SH-SY5Y (cell line): ENCODE results near the gene AVP.

Experiments used
- GATA2 ChIP-seq: IDR thresholded peaks from 2 replicates; pipeline ENCODE4 v1.6.1; 2011; ENCODE audit warnings: mild to moderate bottlenecking, low read depth, low read length
- GATA3 ChIP-seq: IDR thresholded peaks from 2 replicates; pipeline ENCODE4 v1.6.1; 2011; ENCODE audit warnings: low read depth, mild to moderate bottlenecking, low read length, moderate library complexity

Gene AVP

DNA sequence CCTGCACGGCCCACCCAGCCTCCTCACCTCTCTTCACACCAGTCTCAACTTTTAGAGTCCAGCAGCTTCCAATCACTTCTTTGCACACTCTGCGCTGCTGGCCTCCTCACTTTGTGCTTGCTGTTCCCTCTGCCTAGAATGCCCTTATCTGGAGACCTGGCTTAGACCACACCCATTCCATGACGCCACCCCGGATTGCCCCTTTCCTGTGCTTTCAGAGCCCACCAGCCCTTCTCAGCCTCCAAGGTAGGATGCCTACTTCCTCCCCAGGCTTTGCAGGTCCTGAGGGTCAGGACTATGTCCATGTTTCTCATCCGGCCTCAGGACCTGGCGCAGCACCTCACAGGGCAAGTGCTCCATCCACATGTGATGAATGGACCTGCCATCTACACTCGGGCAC is 27.0 kb upstream of the AVP start:
- TF ChIP-seq GATA2 (no peak), GATA3 (no peak)

DNA sequence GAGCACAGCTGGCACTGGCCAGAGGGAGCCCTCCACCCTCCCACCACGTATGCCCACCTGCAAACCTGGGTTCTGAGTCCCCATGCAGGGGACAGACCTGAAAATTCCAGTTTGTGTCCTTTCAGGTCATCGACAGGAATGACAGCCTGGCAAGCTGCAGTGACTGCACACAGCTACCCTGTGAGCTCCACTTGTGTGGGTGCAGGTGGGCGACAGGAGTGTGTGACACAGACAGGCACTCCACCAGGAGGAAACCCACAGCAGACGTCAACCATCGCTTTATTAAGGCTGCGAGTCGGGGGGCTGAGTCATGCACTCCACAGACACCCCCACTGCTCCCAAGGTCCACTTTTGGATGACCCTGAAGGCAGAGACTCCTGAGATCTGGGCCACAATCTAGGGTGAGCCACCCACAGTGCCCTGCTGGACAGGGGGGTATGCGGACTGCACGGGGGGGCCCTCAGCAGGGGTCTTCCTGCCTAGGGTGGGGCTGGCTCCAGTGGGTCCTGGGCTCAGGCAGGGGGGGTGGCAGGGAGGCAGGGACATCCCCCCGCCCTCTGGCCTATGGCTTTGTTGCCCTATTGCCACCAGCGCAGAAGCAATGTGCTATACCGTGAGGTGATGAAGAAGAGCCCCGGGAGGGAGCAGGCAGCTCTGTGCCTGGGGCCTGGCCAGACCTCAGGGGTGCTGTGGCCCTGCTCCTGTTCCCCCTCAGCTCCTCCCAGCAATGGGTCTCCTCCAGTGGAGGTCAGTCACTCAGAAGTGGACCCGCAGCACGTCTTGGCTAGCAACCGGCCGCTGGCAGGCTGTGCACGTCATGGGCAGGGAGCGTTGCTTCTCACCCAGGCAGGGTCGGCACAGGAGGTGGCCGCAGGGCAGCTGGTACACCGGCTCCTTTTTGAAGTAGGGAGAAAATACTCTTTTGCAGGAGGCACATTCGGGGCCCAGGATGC is 25.1 kb upstream of the AVP start:
- TF ChIP-seq GATA2 (no peak), GATA3 (no peak)

DNA sequence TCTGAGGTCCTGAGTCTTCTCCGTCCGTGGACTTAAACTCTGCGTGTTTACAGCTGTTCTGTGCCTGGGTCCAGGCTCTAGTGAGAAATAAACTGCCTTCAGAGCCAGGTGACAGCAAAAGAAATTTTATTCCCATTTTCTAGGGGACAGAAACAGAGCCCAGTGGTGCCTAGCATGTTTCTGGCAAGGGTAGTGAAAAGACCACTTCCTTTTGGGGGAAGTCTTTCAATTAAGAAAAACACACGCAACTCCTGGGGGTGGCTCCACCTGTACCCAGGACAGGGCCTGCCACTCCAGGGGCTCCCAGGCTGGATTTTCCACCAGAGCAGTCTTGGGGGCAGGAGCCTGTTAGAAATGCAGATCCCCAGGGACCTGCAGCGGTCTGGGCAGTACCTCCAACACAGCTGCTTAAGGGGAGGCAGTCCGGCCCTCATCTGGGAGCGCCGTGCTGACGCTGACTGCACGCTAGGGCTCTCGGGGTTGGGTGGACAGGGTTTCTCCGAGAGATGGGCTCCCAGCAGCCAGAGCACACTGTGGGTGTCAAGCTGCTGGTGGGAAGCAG is 23.0 kb upstream of the AVP start:
- TF ChIP-seq GATA3 = no peak
- no peak for TF ChIP-seq GATA2

GRCh38 chr20:3106658-3107463 is 22.3 kb upstream of the AVP start:
- TF ChIP-seq GATA3 = no peak
- no peak for TF ChIP-seq GATA2

- TF ChIP-seq GATA2 (no peak), GATA3 (no peak)
These were observed 21.7 kb upstream of the AVP start for GRCh38 chr20:3106185-3106584.

DNA sequence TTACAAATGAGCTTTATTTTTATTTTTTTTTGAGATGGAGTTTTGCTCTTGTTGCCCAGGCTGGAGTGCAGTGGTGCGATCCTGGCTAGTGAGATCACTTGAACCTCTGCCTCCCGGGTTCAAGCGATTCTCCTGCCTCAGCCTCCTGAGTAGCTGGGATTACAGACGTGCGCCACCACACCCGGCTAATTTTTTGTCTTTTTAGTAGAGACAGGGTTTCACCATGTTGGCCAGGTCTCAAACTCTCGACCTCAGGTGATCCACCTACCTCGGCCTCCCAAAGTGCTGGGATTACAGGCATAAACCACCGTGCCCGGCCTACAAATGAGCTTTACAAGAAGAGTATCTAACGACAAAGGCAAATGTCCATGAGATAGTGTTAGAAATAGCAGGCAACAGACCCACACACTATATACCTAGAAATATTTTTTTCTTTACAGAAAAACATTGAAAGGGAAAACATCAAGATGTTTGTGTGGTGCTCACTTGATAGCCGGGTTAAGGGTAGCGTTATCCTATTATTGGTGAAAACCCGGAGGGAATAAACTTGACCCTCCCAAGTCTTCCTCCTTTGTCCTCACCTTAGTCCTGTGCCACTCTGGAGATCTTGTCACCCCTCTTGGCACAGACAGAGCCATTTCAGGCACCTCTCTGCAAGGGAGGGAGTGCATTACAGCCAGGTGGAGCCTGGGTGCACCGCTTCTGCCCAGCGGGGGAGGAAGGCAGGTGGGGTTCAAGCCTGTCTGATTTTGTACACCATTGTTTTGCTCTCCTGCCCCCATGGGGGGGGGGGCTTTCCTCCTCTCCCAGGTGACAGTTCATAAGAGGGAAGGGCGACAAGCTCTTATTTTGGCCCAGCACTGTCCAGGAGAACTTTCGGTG is 21.0 kb upstream of the AVP start:
- TF ChIP-seq GATA3 (no peak), GATA2 (no peak)

- TF ChIP-seq GATA2 = no peak
- no peak for TF ChIP-seq GATA3
These were observed 19.0 kb upstream of the AVP start for GRCh38 chr20:3103369-3104032.

DNA sequence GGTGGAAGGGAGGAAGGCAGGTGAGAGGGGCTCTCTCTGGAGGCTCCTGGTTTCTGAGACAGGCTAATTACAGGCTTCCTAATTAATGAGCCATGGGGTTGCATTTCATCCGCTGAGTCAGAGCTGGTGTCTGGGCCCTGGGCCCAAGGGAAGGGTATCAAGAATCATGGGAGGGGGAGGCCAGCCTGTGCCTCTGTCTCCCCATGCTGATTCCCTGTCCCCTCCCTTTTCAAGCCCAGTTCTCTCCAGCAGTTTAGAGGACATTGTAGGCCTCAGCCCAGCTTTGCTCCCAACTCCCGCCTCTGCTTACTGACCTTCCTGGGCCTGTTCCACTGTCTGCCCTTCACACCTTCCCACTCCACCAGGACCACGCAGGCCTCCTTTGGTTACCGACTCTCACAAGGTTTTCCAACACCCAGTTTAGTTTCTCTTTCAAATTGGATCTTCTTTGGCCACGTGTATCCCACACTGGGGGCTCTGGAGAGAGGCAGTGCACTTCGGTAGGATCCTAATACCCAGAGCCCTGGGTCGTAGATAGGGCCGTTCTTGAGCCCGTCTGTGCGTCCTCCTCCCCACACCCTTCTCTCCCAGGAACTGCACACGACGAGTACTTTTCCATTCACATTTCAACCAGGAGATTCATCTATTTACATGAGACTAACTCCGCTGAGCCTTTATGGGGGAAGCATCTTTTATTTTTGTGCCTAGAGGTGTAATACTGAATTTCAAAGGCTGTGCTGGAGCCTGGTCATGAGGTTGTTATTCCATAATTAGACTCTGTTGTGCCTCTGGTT is 18.2 kb upstream of the AVP start:
- TF ChIP-seq GATA3 (no peak), GATA2 (no peak)

GRCh38 chr20:3101737-3102574 is 17.4 kb upstream of the AVP start:
- TF ChIP-seq GATA3 (no peak), GATA2 (no peak)

DNA sequence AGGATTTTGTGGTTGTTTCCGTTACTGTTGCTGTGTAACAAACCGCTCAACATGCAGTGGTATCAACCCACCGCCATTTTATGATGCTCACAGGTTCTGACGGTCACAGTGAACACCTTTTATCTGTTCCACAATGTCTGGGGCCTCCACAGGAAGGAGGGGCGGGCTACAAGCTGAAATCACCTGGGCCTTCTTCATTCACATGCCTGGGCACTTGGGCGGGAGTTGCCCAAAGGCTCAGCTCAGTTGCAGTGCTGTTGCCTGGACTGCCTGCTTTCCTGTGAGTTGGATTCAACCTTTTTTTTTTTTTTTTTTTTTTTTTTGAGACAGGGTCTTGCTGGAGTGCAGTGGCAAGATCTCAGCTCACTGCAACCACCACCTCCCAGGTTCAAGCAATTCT is 16.7 kb upstream of the AVP start:
- TF ChIP-seq GATA3 (no peak), GATA2 (no peak)

DNA sequence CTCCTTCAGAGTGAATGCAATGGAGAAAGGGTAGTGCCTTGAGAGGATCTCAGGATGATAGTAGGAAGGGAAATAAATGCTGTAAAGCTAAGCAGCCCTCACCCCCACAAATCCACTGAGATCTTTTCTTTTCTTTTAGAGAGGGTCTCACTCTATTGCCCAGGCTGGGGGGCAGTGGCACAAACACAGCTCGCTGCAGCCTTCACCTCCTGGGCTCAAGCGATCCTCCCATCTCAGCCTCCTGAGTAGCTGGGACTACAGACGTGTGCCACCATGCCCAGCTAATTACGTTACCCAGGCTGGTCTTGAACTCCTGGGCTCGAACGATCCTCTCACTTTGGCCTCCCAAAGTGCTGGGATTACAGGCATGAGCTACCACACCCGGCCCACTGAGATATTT is 16.0 kb upstream of the AVP start:
- TF ChIP-seq GATA2 (no peak), GATA3 (no peak)

- no peak for TF ChIP-seq GATA3
- TF ChIP-seq GATA2 = no peak
These were observed 10.5 kb upstream of the AVP start for GRCh38 chr20:3094848-3095629.
